ENCODE data around the gene RADX.

GRCh38 chrX:106710771-106711170 is 99.0 kb downstream of the RADX start:
- TF ChIP-seq POLR2AphosphoS5 (IDR thresholded peaks at IDR 0.05; ENCODE audit: insufficient read depth, low read depth, low read length) (no peak), GATA2 (IDR thresholded peaks at IDR 0.05; ENCODE audit: insufficient read depth, insufficient read length, low read depth, low read length) (no peak), POLR2A (IDR thresholded peaks at IDR 0.05; ENCODE audit: low read depth, low read length) (no peak)
- TF ChIP-seq, protein P1, sequence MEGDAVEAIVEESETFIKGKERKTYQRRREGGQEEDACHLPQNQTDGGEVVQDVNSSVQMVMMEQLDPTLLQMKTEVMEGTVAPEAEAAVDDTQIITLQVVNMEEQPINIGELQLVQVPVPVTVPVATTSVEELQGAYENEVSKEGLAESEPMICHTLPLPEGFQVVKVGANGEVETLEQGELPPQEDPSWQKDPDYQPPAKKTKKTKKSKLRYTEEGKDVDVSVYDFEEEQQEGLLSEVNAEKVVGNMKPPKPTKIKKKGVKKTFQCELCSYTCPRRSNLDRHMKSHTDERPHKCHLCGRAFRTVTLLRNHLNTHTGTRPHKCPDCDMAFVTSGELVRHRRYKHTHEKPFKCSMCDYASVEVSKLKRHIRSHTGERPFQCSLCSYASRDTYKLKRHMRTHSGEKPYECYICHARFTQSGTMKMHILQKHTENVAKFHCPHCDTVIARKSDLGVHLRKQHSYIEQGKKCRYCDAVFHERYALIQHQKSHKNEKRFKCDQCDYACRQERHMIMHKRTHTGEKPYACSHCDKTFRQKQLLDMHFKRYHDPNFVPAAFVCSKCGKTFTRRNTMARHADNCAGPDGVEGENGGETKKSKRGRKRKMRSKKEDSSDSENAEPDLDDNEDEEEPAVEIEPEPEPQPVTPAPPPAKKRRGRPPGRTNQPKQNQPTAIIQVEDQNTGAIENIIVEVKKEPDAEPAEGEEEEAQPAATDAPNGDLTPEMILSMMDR (IDR thresholded peaks at IDR 0.05; ENCODE audit: extremely low read depth in 1 of 2, insufficient read depth in 1 of 2, low read depth in 1 of 2, low read length in 2 of 2) = no peak

Data from endothelial cell of umbilical vein (primary cell).